Epithelial cell of esophagus (primary cell): Measurements from ENCODE around the gene LRPAP1.
A peak's percentile ranks its signal among the peaks of the same experiment; 100 is the strongest.

ENCODE experiments used
- DNase-seq: peaks from one replicate; pipeline ENCODE4 v3.0.0; 2010; ENCODE audit warnings: low read depth
- H3K4me3 ChIP-seq: 2 replicates; pipeline ENCODE4 v1.5.1; 2011; ENCODE audit warnings: mild to moderate bottlenecking, low read length, control low read depth
- TF ChIP-seq, protein P1 (sequence below): IDR thresholded peaks from 2 replicates; pipeline ENCODE4 v1.5.1; 2011; ENCODE audit warnings: low read depth, mild to moderate bottlenecking, low read length, control low read depth, inconsistent platforms; ENCODE audit not compliant: insufficient read depth; ENCODE audit errors: missing control alignments

LRPAP1 gene

DNA sequence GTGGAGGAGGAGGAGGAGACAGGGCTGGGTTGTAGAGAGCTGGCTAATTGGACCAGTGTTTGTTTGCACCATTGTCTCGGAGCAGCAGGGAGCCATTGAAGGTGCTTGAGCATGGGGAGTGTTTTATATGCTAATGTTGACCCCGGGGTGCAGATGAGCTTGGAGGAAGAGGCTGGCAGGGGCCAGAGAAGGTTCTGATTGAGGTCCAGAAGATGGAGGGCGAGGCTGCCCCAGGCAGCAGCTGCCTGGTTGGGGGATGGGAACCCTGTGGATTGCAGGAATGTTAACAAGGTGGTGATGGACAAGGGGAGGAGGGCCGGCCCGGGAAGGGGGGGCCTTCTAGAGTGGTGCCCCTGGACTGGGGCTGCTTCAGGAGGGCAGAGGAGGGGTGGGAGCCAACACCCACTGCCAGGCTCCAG lies 51.1 kb downstream of the LRPAP1 start:
- TF ChIP-seq, protein P1, sequence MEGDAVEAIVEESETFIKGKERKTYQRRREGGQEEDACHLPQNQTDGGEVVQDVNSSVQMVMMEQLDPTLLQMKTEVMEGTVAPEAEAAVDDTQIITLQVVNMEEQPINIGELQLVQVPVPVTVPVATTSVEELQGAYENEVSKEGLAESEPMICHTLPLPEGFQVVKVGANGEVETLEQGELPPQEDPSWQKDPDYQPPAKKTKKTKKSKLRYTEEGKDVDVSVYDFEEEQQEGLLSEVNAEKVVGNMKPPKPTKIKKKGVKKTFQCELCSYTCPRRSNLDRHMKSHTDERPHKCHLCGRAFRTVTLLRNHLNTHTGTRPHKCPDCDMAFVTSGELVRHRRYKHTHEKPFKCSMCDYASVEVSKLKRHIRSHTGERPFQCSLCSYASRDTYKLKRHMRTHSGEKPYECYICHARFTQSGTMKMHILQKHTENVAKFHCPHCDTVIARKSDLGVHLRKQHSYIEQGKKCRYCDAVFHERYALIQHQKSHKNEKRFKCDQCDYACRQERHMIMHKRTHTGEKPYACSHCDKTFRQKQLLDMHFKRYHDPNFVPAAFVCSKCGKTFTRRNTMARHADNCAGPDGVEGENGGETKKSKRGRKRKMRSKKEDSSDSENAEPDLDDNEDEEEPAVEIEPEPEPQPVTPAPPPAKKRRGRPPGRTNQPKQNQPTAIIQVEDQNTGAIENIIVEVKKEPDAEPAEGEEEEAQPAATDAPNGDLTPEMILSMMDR: no peak
- DNase-seq: no peak
- H3K4me3 ChIP-seq: no peak overlapping the region

DNA sequence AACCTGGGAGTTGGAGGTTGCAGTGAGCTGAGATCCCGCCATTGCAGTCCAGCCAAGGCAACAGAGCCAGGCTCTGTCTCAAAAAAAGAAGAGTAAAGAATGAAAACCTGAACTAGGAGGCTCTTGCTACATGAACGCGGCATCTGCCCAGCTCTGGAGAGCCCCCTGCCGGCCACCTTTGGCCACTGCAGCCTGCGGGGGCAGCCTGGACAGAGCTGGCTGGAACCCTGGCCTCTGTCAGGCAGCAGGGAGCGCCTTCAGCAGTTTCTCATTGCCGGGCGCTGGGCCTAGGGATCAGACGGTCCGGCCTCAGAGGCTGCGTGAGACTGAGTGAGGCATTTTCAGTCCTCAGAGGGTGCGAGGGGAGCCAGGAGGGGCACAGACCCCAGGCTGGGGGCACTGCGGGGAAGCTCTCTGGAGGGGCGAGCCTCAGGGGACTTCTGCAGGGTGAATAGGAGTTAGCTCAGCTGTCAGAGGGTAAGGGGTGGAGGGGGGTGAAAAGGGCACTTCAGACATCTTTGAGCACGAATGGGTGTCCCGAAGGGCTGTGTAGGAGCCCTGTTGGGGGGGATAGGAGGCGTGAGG lies 51.6 kb downstream of the LRPAP1 start:
- TF ChIP-seq, protein P1: peak; percentile 97
- DNase-seq: peak; percentile 65
- H3K4me3 ChIP-seq: no peak overlapping the region

DNA sequence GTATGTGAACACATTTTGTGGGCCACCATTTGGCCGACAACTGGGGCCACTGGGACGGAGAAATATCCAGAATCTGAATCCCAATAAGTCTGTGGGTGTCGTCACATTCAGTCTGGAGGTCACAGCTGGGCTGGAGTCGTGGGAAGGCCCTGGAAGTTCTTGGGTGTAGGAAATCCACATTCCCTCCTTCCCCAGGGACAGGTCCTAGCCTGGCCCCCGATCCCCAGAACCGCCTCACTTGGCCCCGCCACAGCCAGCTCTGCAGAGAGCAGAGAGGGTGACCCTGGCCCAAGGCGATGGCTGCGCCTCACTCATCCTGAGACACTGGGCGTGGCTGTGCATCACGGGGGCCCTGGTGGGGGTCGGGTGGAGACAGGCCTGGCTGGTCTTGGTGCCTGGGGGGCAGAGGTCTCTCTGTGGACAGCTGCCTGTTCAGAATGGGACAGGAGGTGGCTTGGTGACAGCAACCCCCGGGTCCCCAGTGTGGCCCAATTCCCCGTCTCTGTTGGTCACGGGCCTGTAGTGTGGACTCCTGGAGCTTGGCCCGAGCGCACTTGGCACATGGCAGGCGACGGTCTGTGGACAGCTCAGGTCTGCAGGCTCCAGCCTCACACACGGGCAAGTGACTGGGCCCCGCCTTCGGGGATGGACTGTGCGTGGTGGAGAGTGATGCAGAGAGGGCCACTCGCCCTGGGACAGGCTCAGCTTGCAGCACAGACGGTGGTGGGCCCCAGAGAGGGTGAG lies 52.7 kb downstream of the LRPAP1 start:
- DNase-seq: no peak
- TF ChIP-seq, protein P1: no peak
- no peak overlapping the region for H3K4me3 ChIP-seq

DNA sequence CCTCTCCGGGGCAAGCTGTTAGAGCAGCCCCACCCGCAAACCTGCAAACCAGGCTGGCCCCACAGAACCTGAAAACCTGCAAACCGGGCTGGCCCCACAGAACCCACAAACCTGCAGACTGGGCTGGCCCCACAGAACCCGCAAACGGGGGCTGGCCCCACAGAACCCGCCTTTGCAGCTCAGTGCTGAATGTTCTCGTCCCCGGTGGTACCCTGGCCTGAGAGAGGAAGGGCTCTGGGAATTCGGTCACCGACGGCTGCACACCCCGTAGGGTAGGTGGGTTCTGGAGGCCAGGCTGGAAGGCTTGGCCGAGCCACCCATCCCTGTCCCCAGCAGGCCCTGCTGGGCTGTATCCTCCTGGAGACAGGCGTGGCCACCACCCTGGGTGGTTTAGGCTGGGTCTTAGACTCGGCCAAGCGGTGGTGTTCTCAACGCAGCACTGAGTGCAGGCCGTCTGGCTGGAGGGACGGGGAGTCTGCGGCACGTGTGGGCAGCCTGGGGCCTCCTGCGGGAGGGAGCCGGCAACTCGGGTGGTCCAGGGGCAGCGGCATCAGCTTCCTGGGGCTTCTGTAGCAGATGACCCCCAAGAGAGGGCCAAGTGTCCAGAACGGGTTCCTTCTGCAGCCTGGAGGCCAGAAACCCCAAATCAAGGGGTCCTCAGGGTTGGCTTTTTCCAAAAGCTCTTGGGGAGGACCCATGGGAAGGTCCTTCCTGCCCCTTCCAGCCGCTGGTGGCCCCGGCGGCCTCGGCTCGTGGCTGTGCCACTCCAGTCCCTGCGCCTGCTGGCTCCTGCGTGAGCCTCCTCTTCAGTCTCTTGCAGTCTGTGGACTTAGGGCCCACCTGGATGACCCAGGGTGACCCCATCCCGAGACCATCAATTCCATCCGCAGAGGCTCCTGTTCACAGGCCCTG lies 53.5 kb downstream of the LRPAP1 start:
- TF ChIP-seq, protein P1: no peak
- DNase-seq: no peak
- H3K4me3 ChIP-seq: no peak overlapping the region

DNA sequence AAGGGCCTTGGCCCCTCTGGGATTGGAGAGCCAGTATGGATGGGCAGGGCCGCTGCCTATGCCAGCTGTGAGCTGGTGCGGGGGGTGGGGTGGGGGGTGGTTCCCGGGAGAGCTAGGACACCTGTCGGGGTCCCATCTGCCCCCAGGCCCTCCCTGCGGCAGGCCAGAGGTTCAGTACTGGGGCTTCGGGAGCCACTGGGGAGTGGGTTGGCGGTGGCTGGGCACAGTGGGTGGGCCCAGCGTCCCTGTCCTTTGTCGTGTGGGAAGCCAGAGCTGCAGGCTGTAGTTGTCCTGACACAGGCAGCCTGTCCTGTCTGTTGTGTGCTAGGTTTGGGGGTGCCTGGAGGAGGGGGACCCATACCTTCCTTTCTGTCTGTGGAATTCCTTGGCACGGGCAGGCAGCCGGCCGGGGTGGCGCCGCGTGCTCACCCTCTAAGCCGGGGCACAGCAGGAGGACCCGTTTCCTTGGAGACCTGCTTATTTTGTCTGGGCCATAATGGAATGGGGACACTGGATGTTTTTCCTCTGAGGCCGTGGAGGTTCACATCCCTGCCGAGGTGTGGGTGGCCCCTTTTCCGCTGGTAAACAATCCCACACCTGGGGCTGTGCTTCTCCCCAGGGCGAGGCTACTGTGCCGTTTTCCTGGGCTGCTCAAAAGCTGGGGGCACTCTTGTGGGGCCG lies 54.3 kb downstream of the LRPAP1 start:
- no peak overlapping the region for H3K4me3 ChIP-seq
- TF ChIP-seq, protein P1: no peak
- DNase-seq: no peak

DNA sequence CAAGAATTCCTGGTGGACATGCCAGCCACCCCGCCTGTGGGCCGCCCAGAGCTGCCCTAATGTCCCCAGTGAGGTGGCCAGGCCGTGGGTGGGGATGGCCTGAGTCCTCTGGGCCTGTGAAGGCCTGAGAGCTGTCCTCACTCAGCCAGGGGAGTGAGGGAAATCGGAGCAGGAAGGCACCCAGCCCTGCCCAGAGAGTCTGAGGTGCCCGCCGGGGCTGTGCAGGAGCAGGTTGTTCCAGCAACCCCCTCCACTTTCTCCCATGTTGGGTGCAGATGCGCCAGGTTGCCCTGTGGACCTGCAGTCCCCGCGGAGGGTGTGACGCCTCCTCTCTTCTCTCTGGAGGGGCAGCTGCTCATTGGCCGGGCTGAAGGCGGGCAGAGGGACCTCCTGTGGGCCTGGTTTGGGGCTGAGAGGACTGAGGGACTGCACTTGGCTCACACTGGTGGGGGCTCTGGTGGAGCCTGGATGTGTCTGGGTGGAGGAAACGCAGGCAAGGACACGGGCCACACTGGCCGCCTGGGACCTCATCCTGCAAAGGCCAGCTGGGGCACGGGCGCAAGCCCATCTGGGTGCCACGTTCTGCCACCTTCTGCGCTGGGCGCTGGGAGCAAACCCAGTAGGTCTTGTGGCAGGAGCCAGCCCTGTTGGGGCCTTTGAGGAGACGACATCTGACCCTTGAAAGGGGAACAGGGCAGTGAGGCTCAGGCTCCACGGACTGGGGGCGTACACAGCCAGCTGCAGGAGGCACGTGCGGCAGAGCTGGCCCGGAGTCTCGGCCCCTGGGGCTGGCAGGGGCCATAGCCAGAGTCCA lies 55.1 kb downstream of the LRPAP1 start:
- TF ChIP-seq, protein P1: no peak
- no peak for DNase-seq
- H3K4me3 ChIP-seq: no peak overlapping the region
